ENCODE measurements around the gene ZNF580. TPM values are rescaled to one million over a fixed set of nuclear protein-coding genes. Genes with fewer than 3 reads are reported as not detected.

Gene ZNF580
- total and polyA plus RNA-seq, 9 of the 15 experiments (the other 6 are each of a cell fraction or from before 2014, with no cell fraction given), result 2.3 to 47.4 (median 6.0) TPM

GRCh38 chr19:55653651-55654322 is 13.0 kb downstream of the ZNF580 start (continued):
- TF ChIP-seq PREB (CRISPR knock-in tag; IDR thresholded peaks at IDR 0.05), result no peak
- 0 out of 2 replicates have a peak, but pooled peaks have one; percentile 46 for TF ChIP-seq ERF (CRISPR knock-in tag; IDR thresholded peaks at IDR 0.05)
- no peak for TF ChIP-seq ARID3A (IDR thresholded peaks at IDR 0.05; ENCODE audit: borderline replicate concordance, low read depth, low read length)
- TF ChIP-seq U2AF2 (optimal IDR thresholded peaks at IDR 0.05; ENCODE audit: low read depth, low read length), result no peak
- TF ChIP-seq ETV6 (IDR thresholded peaks at IDR 0.05; ENCODE audit: borderline replicate concordance in 1 of 2, low read depth in 2 of 2, low read length in 1 of 2), result no peak; a peak in 1 of 4 replicates
- no peak for TF ChIP-seq ETV6 (CRISPR knock-in tag; IDR thresholded peaks at IDR 0.05; ENCODE audit: borderline replicate concordance)
- TF ChIP-seq ZFP36 (IDR thresholded peaks at IDR 0.05; ENCODE audit: low read depth, low read length, partially characterized antibody), result no peak
- TF ChIP-seq ATF4 (CRISPR knock-in tag; IDR thresholded peaks at IDR 0.05), result no peak
- peak; percentile 35 for TF ChIP-seq CCNT2 (IDR thresholded peaks at IDR 0.05; ENCODE audit: borderline replicate concordance, extremely low read depth, insufficient read length, low read depth, low read length)
- peak; percentile 94 for TF ChIP-seq MXI1 (IDR thresholded peaks at IDR 0.05; ENCODE audit: low read depth, low read length)
- TF ChIP-seq FOXM1 (IDR thresholded peaks at IDR 0.05; ENCODE audit: low read depth), result peak; percentile 34; the same call in 1 of the 2 replicates
- TF ChIP-seq FOXM1 (CRISPR knock-in tag; IDR thresholded peaks at IDR 0.05; ENCODE audit: low read depth), result no peak
- no peak; the same call in 1 of the 2 replicates for TF ChIP-seq SMARCA4 (IDR thresholded peaks at IDR 0.05)
- peak; percentile 11; the same call in 1 of the 2 replicates for TF ChIP-seq SIN3B (IDR thresholded peaks at IDR 0.05; ENCODE audit: low read depth)
- TF ChIP-seq HIVEP1 (CRISPR knock-in tag; IDR thresholded peaks at IDR 0.05), result 0 out of 2 replicates have a peak, but pooled peaks have one; percentile 50
- peak; percentile 66 for TF ChIP-seq GMEB1 (CRISPR knock-in tag; IDR thresholded peaks at IDR 0.05)
- peak; percentile 90 for TF ChIP-seq EP400 (IDR thresholded peaks at IDR 0.05)
- TF ChIP-seq HNRNPUL1 (IDR thresholded peaks at IDR 0.05; ENCODE audit: low read length), result no peak
- no peak for TF ChIP-seq ZNF311 (CRISPR knock-in tag; IDR thresholded peaks at IDR 0.05)
- peak; percentile 72; the same call in 1 of the 2 replicates for TF ChIP-seq JUN (IDR thresholded peaks at IDR 0.05; ENCODE audit: borderline replicate concordance, low read depth, low read length)
- peak; percentile 17; the same call in 1 of the 2 replicates for TF ChIP-seq JUN (CRISPR knock-in tag; IDR thresholded peaks at IDR 0.05; ENCODE audit: borderline replicate concordance)
- TF ChIP-seq GTF2F1 (IDR thresholded peaks at IDR 0.05; ENCODE audit: low read depth, low read length), result no peak
- peak; percentile 85 for TF ChIP-seq POLR2G (IDR thresholded peaks at IDR 0.05; ENCODE audit: low read depth, low read length)
- no peak for TF ChIP-seq HNRNPH1 (optimal IDR thresholded peaks at IDR 0.05; ENCODE audit: low read depth, low read length)
